GM19023 (cell line): ENCODE results near the gene SLC22A13.
"Not testable (repeated sequence)": the region's sequence is repeated elsewhere in the genome, so short reads cannot be mapped to it uniquely, and the experiment has no call there.

Experiments
- ATAC-seq: cut with Tn5 transposase; IDR thresholded peaks from one replicate; pipeline ENCODE4 v1.9.1; 2021; ENCODE audit warnings: mild to moderate bottlenecking, moderate library complexity; ENCODE audit not compliant: unreplicated experiment

SLC22A13 gene

DNA sequence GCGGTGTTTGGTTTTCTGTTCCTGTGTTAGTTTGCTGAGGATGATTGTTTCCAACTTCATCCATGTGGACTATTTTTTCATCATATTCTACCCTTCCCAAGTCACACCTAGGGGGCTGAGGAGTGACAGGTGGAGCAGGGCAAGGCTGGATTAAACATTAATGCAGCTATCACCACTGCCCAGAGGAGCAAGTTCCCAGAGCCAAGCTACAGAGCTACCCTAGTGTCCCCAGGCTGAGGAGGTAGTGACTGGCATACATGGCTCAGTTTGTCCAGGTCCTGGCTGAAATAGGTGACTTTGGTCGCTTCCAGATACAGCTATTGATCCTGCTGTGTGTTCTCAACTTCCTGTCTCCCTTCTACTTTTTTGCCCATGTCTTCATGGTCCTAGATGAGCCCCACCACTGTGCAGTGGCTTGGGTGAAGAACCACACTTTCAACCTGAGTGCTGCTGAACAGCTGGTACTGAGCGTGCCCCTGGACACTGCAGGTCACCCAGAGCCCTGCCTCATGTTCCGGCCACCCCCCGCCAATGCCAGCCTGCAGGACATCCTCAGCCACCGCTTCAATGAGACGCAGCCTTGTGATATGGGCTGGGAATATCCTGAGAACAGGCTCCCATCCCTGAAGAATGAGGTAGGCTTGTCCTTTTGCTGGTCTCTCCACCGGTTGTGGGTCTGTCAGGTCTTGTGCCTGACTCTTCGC is at the start of gene SLC22A13:
Gene SLC22A13, plus strand, starts transcription at position 209 of the 704 bp plus-strand sequence. Its CDS starts 49 bp downstream, at position 258.
- no peak for ATAC-seq

GRCh38 chr3:38219609-38220197 is 45.9 kb upstream of the SLC22A13 start:
- ATAC-seq = no peak

DNA sequence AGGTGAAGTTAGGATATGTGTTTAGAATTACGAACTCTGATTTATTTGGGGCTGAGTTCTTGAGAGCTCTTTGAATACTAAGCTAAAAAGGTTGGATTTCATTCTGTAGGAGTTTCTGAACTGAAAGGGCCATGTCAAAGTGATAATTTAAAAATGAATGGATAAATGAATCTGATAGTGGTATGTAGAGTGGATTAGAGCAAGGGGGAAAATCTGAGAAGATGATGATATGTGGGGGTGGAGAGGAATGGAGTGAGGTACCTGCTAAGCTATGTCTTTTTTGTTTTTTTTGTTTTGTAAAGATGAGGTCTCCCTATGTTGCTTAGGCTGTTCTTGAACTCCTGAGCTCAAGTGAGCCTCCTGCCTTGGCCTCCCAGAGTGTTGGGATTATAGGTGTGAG is 44.6 kb upstream of the SLC22A13 start:
- ATAC-seq = no peak

GRCh38 chr3:38222032-38222634 is 43.5 kb upstream of the SLC22A13 start:
- ATAC-seq = no peak

DNA sequence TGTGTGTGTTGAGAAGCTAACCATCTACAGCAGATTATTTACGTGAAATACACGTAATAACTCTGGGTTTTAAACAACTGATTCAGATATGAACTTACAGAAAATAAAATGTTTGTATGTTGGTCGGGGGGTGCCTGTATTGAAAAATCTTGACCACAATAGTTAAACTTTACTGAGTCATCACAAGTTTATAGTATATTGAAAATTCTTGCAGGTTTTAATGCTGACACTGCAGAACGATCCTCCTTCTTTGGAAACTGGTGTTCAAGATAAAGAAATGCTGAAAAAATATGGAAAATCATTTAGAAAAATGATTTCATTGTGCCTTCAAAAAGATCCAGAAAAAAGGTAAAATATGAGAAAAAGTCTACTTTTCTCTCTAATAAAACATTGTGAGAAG is 41.3 kb upstream of the SLC22A13 start:
- ATAC-seq = no peak

- no peak for ATAC-seq
Observed at GRCh38 chr3:38226273-38226672, 39.3 kb upstream of the SLC22A13 start.

GRCh38 chr3:38227989-38228388 is 37.6 kb upstream of the SLC22A13 start:
- ATAC-seq = no peak

DNA sequence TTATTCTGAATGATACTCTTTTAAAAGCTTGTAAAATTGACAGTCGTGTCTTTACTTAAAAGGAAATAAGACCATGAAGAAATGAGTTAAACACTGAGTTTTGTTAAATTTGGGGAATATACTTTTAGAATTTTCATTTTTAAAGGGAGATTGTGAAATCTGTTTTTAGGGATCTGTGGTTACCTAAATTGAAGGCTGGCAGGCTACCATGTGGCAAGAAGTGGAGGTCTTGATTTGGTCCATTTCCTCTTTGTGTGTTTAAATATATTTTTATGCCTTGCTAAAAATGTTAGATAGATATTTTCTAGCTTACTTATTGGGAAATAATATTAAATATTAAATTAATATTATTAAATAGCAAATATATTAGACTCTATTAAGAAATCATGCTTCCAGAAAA is 36.6 kb upstream of the SLC22A13 start:
- ATAC-seq = no peak

DNA sequence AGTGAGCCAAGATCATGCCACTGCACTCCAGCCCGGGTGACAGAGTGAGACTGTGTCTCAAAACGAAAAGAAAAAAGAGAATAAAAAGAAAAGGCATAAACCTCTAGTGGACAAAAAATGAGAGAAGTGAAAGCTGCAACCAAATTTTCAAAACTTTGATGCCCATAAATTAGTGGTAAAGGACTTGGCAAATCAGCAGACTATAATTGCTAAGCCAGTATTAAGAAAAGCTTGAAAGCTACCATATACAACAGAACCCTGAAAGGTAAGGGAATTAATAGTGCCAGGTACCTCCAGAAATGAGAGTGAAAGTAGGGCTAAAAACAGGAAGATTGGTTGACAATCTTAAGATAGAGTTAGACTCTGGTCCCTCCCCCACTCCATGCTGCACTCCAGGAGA is 32.9 kb upstream of the SLC22A13 start:
- ATAC-seq = no peak

DNA sequence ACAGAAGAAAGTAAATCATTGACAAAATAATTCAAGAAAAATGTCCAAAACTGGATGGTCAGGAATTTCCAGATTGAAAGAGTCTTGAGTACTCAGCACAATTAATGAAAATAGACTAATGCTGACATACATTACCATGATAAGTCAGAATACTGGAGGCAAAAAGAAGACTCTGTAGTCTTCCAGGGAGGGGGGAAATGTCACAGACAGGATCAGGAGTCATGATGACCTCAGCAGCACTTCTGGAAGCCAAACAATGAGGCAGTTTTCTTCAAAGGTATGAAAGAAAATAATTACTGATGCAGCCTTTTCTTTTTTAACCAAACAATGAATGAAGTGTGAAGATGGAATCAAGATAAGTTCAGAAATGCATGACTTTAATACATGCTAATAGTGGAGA is 30.1 kb upstream of the SLC22A13 start:
- ATAC-seq = no peak

DNA sequence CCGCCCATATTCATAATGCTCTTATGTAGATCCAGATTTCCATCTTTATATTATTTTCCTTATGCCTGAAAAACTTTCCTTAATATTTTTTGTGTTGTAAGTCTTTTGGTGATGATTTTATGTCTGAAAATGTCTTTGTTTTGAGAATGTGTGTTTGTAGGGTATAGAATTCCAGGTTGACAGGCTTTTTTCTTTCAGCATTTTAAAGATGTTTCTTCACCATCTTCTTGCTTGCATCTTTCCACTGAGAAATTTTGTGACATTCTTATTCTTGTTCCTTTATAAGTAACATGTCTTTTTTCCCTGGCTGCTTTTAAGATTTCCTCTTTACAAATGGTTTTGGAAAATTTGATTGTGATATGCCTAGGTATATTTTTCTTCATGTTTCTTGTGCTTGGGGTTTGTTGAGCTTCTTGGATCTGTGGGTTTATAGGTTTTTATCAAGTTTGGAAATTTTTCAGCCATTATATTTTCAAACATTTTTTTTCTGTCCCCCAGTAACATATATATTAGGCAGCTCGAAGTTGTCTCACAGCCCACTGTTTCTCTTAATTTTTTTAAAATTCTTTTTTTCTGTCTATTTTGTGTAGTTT is 27.1 kb upstream of the SLC22A13 start:
- no peak for ATAC-seq

GRCh38 chr3:38242812-38243211 is 22.8 kb upstream of the SLC22A13 start:
- ATAC-seq = not testable (repeated sequence)

DNA sequence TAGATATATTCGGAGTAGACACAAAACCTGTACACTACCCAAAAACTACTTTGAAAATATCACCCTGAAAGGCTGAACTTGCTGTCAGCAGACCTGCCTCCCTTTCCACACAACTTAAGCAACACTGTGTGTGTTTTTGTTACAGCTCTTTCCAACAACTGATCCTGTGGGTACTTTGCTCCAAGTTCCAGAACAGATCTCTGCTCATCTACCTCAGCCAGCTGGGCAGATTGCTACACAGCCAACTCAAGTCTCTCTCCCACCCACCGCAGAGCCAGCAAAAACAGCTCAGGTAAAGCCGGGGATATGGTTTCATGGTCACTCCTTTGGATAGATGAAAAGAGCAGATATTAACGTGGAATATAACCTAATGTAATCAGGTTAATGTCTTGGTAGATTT is 19.7 kb upstream of the SLC22A13 start:
- no peak for ATAC-seq

- ATAC-seq = no peak
Observed at GRCh38 chr3:38247366-38248035, 18.1 kb upstream of the SLC22A13 start.

- ATAC-seq = no peak
Observed at GRCh38 chr3:38250198-38250597, 15.4 kb upstream of the SLC22A13 start.

GRCh38 chr3:38251197-38251596 is 14.4 kb upstream of the SLC22A13 start:
- no peak for ATAC-seq

GRCh38 chr3:38253704-38254103 is 11.9 kb upstream of the SLC22A13 start:
- ATAC-seq = no peak

- no peak for ATAC-seq
Observed at GRCh38 chr3:38254872-38255271, 10.7 kb upstream of the SLC22A13 start.

DNA sequence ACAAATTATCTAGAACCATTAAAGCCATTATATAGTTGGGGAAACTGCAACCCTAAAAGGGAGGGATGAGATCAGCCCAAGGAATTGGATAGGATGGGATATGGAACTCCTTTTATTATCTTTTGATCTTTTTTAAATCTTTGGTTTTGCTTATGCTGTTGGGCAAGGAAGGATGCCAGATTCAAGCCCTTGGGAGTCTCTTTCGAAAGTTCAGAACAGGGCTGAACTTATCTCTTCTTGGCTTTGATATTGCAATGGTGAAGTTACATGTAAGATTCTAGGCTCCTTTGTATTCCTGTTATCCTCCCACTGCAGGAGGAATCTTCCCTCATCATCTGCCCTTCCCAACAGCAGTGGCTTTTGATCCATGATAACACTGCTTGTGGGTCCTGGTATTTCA is 10.0 kb upstream of the SLC22A13 start:
- ATAC-seq = no peak

GRCh38 chr3:38257583-38257982 is 8.0 kb upstream of the SLC22A13 start:
- no peak for ATAC-seq

GRCh38 chr3:38260474-38260873 is 5.1 kb upstream of the SLC22A13 start:
- no peak for ATAC-seq
